ENCODE data around the gene GPR3. TPM values are rescaled to one million over a fixed set of nuclear protein-coding genes. Genes with fewer than 3 reads are reported as not detected.
"Not testable (repeated sequence)": the region's sequence is repeated elsewhere in the genome, so short reads cannot be mapped to it uniquely, and the experiment has no call there.

The GPR3 gene
- total RNA-seq, 4 donors from 2014 or later, result not detected

GRCh38 chr1:27427816-27428315 lies 35.4 kb downstream of the GPR3 start:
- Histone ChIP-seq H3K4me1 (peaks cover 0 to 28% (median 16%) of the 10 kb centered on the region in 4 donors), H3K27ac (peak overlapping the region in 3 of 4 donors; percentile 52 to 75 (median 58)), H3K4me3 (peak overlapping the region in 1 of 4 donors; percentile 19), H3K27me3 (no peaks in the 10 kb centered on the region), H3K9me3 (no peaks in the 10 kb centered on the region), H3K36me3 (peaks cover 0 to 31% (median 0%) of the 10 kb centered on the region in 3 donors)
- no peak for TF ChIP-seq POLR2A (IDR thresholded peaks at IDR 0.05)
- TF ChIP-seq CTCF (IDR thresholded peaks at IDR 0.05), result no peak
- DNase-seq, result peak in 1 of 3 donors; percentile 6

GRCh38 chr1:27428316-27429028 lies 36.0 kb downstream of the GPR3 start:
- no peaks in the 10 kb centered on the region for H3K27me3 ChIP-seq
- peaks cover 0 to 31% (median 0%) of the 10 kb centered on the region in 3 donors for H3K36me3 ChIP-seq
- H3K4me1 ChIP-seq, result peaks cover 0 to 28% (median 16%) of the 10 kb centered on the region in 4 donors
- TF ChIP-seq POLR2A (IDR thresholded peaks at IDR 0.05) (no peak), CTCF (IDR thresholded peaks at IDR 0.05) (no peak)
- peak overlapping the region in 1 of 4 donors; percentile 19 for H3K4me3 ChIP-seq
- H3K27ac ChIP-seq, result peak overlapping the region in 3 of 4 donors; percentile 52 to 75 (median 58)
- peak in 1 of 3 donors; percentile 15 for DNase-seq
- H3K9me3 ChIP-seq, result no peaks in the 10 kb centered on the region

- peak overlapping the region in 1 of 4 donors; percentile 19 for H3K4me3 ChIP-seq
- no peaks in the 10 kb centered on the region for H3K9me3 ChIP-seq
- DNase-seq, result no peak
- peaks cover 0 to 31% (median 0%) of the 10 kb centered on the region in 3 donors for H3K36me3 ChIP-seq
- no peak for TF ChIP-seq POLR2A (IDR thresholded peaks at IDR 0.05)
- TF ChIP-seq CTCF (IDR thresholded peaks at IDR 0.05), result no peak
- H3K27ac ChIP-seq, result peak overlapping the region in 3 of 4 donors; percentile 70 to 75 (median 75)
- peaks cover 0 to 29% (median 17%) of the 10 kb centered on the region in 4 donors for H3K4me1 ChIP-seq
- H3K27me3 ChIP-seq, result no peaks in the 10 kb centered on the region
These were observed 36.6 kb downstream of the GPR3 start for GRCh38 chr1:27429029-27429425.

GRCh38 chr1:27430903-27431600 lies 38.6 kb downstream of the GPR3 start:
- Histone ChIP-seq H3K9me3 (no peaks in the 10 kb centered on the region), H3K27me3 (no peaks in the 10 kb centered on the region), H3K4me1 (peaks cover 0 to 49% (median 25%) of the 10 kb centered on the region in 4 donors), H3K4me3 (no peak overlapping the region), H3K27ac (peak overlapping the region; percentile 33 to 75 (median 62)), H3K36me3 (peaks cover 0 to 24% (median 0%) of the 10 kb centered on the region in 3 donors)
- TF ChIP-seq POLR2A (IDR thresholded peaks at IDR 0.05), result no peak
- DNase-seq, result peak in 2 of 3 donors; percentile 48 to 62

- Histone ChIP-seq H3K4me3 (no peak overlapping the region), H3K36me3 (peaks cover 0 to 22% (median 0%) of the 10 kb centered on the region in 3 donors), H3K4me1 (peaks cover 0 to 54% (median 27%) of the 10 kb centered on the region in 4 donors), H3K9me3 (no peaks in the 10 kb centered on the region), H3K27me3 (no peaks in the 10 kb centered on the region), H3K27ac (peak overlapping the region; percentile 33 to 75 (median 62))
- no peak for DNase-seq
- TF ChIP-seq POLR2A (IDR thresholded peaks at IDR 0.05) (no peak), CTCF (IDR thresholded peaks at IDR 0.05) (no peak)
These were observed 39.1 kb downstream of the GPR3 start for GRCh38 chr1:27431601-27431940.

GRCh38 chr1:27432725-27433124 lies 40.3 kb downstream of the GPR3 start:
- not testable (repeated sequence) for H3K4me3 ChIP-seq, H3K27me3 ChIP-seq, H3K9me3 ChIP-seq, DNase-seq
- Histone ChIP-seq H3K4me1 (peaks cover 0 to 66% (median 34%) of the 10 kb centered on the region in 4 donors), H3K36me3 (peaks cover 0 to 11% (median 0%) of the 10 kb centered on the region in 3 donors), H3K27ac (peak overlapping the region in 1 of 4 donors; percentile 78)

Data from Peyer's patch (tissue), 4 donors.